ENCODE results near the gene PCNX2. TPM values are rescaled to one million over a fixed set of nuclear protein-coding genes. Genes with fewer than 3 reads are reported as not detected.
"Not testable (repeated sequence)": the region's sequence is repeated elsewhere in the genome, so short reads cannot be mapped to it uniquely, and the experiment has no call there.

PCNX2 gene
- total RNA-seq, 2 donors from 2014 or later: 24.1 to 72.1 TPM

- intact Hi-C loops (cut with DNase I): no loop called here
- DNase-seq: no peak
- H3K9me3 ChIP-seq: no peaks in the 10 kb centered on the region
- no peak for ATAC-seq
- H3K4me3 ChIP-seq: no peak overlapping the region
- 83 to 95% methylated on average over 4 of the region's 4 CpGs for WGBS, 2 donors
- H3K36me3 ChIP-seq (replicated peaks in 1 of 2; ENCODE audit: insufficient read depth in 1 of 2, low read depth in 2 of 2): no peaks in the 10 kb centered on the region
- no peak overlapping the region for H3K27ac ChIP-seq
- no peaks in the 10 kb centered on the region for H3K4me1 ChIP-seq
- TF ChIP-seq CTCF (IDR thresholded peaks at IDR 0.05): no peak
- no peak for TF ChIP-seq POLR2A (IDR thresholded peaks at IDR 0.05)
- H3K27me3 ChIP-seq: no peaks in the 10 kb centered on the region
Observed at GRCh38 chr1:233188061-233188460, 107.5 kb downstream of the PCNX2 start.

GRCh38 chr1:233183226-233184020 lies 112.1 kb downstream of the PCNX2 start:
- no peaks in the 10 kb centered on the region for H3K27me3 ChIP-seq
- H3K9me3 ChIP-seq: no peaks in the 10 kb centered on the region
- WGBS, 2 donors: 80 to 82% methylated on average over 8 of the region's 8 CpGs
- H3K4me3 ChIP-seq: no peak overlapping the region
- H3K36me3 ChIP-seq (replicated peaks in 1 of 2; ENCODE audit: insufficient read depth in 1 of 2, low read depth in 2 of 2): no peaks in the 10 kb centered on the region
- DNase-seq (no peak), ATAC-seq (no peak)
- H3K27ac ChIP-seq: no peak overlapping the region
- no peak for TF ChIP-seq POLR2A (IDR thresholded peaks at IDR 0.05)
- no peak for TF ChIP-seq CTCF (IDR thresholded peaks at IDR 0.05)
- intact Hi-C loops (cut with DNase I): no loop called here
- H3K4me1 ChIP-seq: no peaks in the 10 kb centered on the region

DNA sequence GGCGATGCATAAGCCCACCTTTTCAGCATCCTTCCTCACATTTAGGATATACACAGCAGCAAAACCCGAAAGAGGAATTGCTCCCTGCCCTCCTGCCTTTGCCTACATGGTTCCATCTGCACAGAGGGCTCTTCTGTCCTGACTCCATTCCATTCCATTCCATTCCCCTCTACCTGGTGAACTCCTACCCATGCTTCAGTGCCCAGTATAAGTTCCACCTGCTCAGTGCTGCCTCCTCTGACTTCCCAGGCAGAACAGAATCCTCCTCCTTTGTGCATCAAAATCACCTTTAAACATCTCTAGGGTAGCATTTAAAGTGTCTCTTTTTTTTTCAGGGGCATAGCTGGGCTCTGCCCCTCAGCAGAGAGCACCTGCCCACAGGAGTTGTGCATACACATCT lies 112.9 kb downstream of the PCNX2 start:
- intact Hi-C loops (cut with DNase I): no loop called here
- Histone ChIP-seq H3K36me3 (replicated peaks in 1 of 2; ENCODE audit: insufficient read depth in 1 of 2, low read depth in 2 of 2) (no peaks in the 10 kb centered on the region), H3K27ac (no peak overlapping the region), H3K9me3 (no peaks in the 10 kb centered on the region), H3K4me1 (no peaks in the 10 kb centered on the region), H3K4me3 (no peak overlapping the region), H3K27me3 (no peaks in the 10 kb centered on the region)
- 91 to 92% methylated on average over 2 of the region's 2 CpGs for WGBS, 2 donors
- DNase-seq (no peak), ATAC-seq (no peak)
- no peak for TF ChIP-seq POLR2A (IDR thresholded peaks at IDR 0.05)
- no peak for TF ChIP-seq CTCF (IDR thresholded peaks at IDR 0.05)

GRCh38 chr1:233180641-233181364 lies 114.7 kb downstream of the PCNX2 start:
- intact Hi-C loops (cut with DNase I): no loop called here
- WGBS, 2 donors: 90 to 93% methylated on average over 9 of the region's 9 CpGs
- no peak for ATAC-seq
- no peak for DNase-seq
- Histone ChIP-seq H3K27me3 (no peaks in the 10 kb centered on the region), H3K4me3 (no peak overlapping the region), H3K4me1 (no peaks in the 10 kb centered on the region), H3K9me3 (no peaks in the 10 kb centered on the region), H3K27ac (no peak overlapping the region), H3K36me3 (replicated peaks in 1 of 2; ENCODE audit: insufficient read depth in 1 of 2, low read depth in 2 of 2) (no peaks in the 10 kb centered on the region)
- TF ChIP-seq POLR2A (IDR thresholded peaks at IDR 0.05) (no peak), CTCF (IDR thresholded peaks at IDR 0.05) (no peak)

GRCh38 chr1:233179638-233180037 lies 115.9 kb downstream of the PCNX2 start:
- H3K9me3 ChIP-seq; H3K27me3 ChIP-seq; DNase-seq; H3K4me3 ChIP-seq; intact Hi-C loops (cut with DNase I); H3K27ac ChIP-seq; H3K4me1 ChIP-seq; ATAC-seq; H3K36me3 ChIP-seq (replicated peaks in 1 of 2; ENCODE audit: insufficient read depth in 1 of 2, low read depth in 2 of 2): not testable (repeated sequence)
- 65 to 89% methylated on average over 1 of the region's 1 CpG for WGBS, 2 donors

All from body of pancreas (tissue), 4 donors.